HFF-Myc (cell line): ENCODE measurements around the gene SALL4.
"Not testable (repeated sequence)": the region's sequence is repeated elsewhere in the genome, so short reads cannot be mapped to it uniquely, and the experiment has no call there.

ENCODE experiments used
- DNase-seq: peaks from one replicate; pipeline ENCODE4 v3.0.0-alpha.2; 2011; ENCODE audit warnings: low read depth; ENCODE audit errors: extremely low read depth
- H3K4me3 ChIP-seq: replicated peaks from 2 replicates; pipeline ENCODE4 v1.5.1; 2011; ENCODE audit warnings: low read depth, mild to moderate bottlenecking, control low read depth, low read length
- TF ChIP-seq, protein P1 (sequence below): IDR thresholded peaks from 2 replicates; pipeline ENCODE4 v1.5.1; 2012; ENCODE audit warnings: mild to moderate bottlenecking, low read depth, low read length, control low read depth; ENCODE audit errors: missing control alignments

The SALL4 gene

DNA sequence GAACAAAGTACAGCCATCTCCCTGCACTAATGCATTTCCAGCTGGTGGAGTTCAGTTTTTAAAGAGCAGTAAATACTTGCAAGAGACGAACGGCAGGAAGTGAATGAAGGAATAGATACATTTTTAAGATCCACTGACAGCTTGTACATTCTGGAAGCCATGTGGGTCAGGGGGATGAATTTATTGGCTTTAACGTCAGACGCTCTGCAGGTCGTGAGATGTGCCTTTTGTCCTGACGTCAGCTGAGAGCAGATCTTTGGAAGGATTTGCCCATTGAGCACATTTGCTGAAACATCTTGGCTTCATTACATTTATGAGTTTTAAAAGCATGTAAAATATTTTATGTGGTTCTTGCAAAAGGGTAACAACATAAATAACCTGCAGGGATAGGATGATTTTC lies 29.5 kb upstream of the SALL4 start:
- peak; percentile 92 for DNase-seq
- TF ChIP-seq, protein P1, sequence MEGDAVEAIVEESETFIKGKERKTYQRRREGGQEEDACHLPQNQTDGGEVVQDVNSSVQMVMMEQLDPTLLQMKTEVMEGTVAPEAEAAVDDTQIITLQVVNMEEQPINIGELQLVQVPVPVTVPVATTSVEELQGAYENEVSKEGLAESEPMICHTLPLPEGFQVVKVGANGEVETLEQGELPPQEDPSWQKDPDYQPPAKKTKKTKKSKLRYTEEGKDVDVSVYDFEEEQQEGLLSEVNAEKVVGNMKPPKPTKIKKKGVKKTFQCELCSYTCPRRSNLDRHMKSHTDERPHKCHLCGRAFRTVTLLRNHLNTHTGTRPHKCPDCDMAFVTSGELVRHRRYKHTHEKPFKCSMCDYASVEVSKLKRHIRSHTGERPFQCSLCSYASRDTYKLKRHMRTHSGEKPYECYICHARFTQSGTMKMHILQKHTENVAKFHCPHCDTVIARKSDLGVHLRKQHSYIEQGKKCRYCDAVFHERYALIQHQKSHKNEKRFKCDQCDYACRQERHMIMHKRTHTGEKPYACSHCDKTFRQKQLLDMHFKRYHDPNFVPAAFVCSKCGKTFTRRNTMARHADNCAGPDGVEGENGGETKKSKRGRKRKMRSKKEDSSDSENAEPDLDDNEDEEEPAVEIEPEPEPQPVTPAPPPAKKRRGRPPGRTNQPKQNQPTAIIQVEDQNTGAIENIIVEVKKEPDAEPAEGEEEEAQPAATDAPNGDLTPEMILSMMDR: no peak
- no peak overlapping the region for H3K4me3 ChIP-seq

DNA sequence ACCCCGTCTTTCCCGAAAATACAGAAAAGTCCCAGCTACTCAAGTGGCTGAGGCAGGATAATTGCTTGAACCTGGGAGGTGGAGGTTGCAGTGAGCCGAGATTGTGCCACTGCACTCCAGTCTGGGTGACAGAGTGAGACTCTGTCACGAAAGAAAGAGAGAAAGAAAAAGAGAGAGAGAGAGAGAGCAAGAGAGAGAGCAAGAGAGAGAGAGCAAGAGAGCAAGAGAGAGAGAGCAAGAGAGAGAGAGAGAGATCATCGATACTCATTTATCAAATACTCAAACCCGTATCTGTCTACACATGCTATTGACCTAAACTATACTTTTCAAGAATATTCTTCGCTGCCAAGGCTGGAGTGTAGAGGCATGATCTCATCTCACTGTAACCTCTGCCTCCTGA lies 28.2 kb upstream of the SALL4 start:
- TF ChIP-seq, protein P1: no peak
- H3K4me3 ChIP-seq: no peak overlapping the region
- no peak for DNase-seq

DNA sequence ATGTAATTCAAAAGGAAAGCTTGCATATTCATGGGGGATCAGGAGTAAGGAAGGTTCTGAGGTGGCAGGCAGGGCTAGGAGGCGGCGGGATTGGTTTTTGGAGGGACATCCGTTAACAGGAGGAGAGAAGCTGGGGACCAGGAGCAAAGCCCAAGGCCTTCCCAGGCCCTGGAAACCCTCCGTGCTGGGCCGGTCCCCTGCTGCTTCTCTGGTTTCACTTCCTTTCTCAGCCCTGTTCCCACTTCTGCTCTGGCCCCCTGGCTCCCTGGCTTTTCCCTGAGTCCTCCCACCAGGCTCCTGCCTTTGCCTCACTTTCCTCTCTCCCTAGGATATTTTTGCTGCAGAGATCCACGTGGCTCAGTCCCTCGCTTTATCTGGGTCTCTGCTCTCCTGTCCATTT lies 26.4 kb upstream of the SALL4 start:
- no peak for DNase-seq
- TF ChIP-seq, protein P1: no peak
- H3K4me3 ChIP-seq: no peak overlapping the region

DNA sequence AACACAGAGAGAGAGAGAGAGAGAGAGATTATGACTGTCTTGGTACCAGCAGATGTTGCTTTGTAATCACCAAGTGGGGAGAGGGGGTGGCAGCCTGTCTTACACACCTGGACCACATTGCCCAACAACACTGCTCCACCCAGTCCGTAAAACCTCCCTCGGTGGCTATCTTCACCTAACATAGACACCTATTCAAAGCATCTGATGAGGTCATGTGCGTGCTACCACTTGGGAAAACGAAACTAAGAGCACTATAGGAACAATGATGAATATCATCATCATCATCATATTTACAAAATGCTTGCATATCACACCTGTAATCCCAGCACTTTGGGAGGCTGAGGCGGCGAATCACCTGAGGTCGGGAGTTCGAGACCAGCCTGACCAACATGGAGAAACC lies 24.1 kb upstream of the SALL4 start:
- DNase-seq: no peak

DNA sequence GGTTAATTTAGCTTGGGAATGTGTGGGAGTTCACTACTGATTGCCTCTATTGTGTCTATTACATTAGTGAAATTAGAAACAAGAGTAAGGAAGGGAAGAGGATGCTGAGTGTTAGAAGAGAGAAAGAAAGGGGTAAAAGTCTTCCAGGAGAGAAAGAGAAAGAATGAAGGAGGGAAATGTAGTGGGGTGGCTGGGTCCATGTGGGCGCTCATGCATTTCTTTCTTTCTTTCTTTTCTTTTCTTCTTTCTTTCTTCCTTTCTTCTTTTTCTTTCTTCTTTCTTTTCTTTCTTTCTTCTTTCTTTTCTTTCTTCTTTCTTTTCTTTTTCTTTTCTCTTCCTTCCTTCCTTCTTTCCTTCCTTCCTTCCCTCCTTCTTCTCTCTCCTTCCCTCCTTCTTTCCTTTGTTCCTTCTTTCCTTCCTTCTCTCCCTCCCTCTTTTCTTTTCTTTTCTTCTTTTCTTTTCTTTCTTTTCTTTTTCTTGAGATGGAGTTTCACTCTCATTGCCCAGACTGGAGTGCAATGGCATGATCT lies 16.2 kb upstream of the SALL4 start:
- H3K4me3 ChIP-seq: no peak overlapping the region
- DNase-seq: no peak
- TF ChIP-seq, protein P1: no peak

More for the DNA sequence above, 24.1 kb upstream of the SALL4 start:
- no peak overlapping the region for H3K4me3 ChIP-seq
- TF ChIP-seq, protein P1: no peak

DNA sequence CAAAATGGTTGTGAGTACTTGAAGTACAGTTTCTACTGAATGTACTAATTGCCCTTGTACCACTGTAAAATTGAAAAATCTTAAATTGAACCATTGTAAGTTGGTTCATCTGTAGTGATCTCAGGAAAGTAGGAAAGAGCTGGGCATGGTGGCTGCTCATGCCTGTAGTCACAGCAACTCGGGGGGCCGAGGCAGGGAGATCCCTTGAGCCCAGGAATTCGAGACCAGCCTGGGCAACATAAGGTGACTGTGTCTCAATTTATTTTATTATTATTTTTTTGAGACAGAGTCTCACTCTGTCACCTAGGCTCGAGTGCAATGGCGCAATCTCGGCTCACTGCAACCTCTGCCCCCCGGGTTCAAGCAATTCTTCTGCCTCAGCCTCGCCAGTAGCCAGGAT lies 14.5 kb upstream of the SALL4 start:
- H3K4me3 ChIP-seq, DNase-seq: not testable (repeated sequence)

DNA sequence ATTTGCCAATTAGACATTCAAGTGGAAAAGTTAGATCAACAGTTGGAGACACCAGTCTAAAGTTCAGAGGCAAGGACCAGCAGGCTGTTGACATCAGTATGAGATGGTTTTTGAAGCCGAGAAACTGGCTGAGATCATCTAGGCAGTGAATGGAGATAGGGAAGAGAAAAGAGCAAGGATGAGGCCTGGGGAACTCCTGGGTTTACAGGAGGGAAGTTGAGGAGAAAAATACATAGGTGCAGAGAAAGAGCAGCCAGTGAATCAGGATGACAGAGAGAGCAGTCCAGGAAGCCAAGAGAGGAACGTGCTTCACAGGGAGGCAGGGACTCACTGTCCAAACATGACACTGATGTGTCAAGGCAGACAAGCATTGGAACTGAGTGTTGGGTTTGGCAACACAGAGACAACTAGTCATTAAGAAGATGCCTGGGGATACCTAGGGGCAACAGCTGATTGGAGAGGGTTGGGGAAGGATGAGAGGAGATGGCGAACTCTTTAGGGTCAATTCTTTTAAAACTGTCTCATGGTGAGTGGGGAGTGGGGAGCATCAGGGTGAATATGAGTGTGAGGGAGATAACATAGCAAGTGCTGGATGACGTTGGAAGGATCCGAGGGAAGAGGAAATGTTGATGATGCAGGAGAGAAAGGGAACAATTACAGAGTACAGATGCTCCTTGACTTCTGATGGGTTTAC lies 13.2 kb upstream of the SALL4 start:
- TF ChIP-seq, protein P1: no peak
- H3K4me3 ChIP-seq: no peak overlapping the region
- DNase-seq: no peak
